ENCODE measurements around the gene PDP2. TPM values are rescaled to one million over a fixed set of nuclear protein-coding genes. Genes with fewer than 3 reads are reported as not detected.
A peak's percentile ranks its signal among the peaks of the same experiment; 100 is the strongest.

Gene PDP2
- total RNA-seq, 2 experiments from 2014 or later, result 3.3 to 5.9 TPM

DNA sequence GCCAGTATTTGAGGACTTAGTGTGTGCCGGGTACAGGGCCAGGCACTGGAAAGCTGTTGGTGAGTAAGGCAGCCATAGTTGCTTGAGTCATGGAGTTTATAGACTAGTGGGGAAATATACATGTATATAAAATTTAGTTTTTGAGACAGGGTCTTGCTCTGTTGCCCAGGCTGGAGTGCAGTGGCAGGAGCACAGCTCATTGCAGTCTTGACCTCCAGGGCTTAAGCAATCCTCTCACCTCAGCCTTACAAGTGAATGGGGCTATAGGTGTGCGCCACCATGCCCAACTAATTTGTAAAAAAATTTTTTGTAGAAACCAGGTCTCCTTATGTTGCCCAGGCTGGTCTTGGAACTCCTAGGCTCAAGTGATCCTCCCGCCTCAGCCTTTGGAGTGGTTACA is 2.4 kb downstream of the PDP2 start:
- no peaks in the 10 kb centered on the region for H3K27me3 Mint-ChIP-seq
- CTCF ChIA-PET, result interaction anchor here (1.0 to 3.2 kb wide), 2 partner anchors 10 to 15 kb away, joined by 5 to 20 read pairs; no protein-coding TSS in a partner anchor
- no peaks in the 10 kb centered on the region for H3K9me3 Mint-ChIP-seq
- H3K4me1 Mint-ChIP-seq (ENCODE audit: low read depth), result peaks cover 51% of the 10 kb centered on the region
- H3K4me3 Mint-ChIP-seq, result peak overlapping the region; percentile 58
- H3K27ac Mint-ChIP-seq, result no peak overlapping the region
- no peak for DNase-seq
- no peak for ATAC-seq (ENCODE audit: poor library complexity)
- H3K27ac ChIP-seq (ENCODE audit: low read depth in 1 of 2, low read length in 2 of 2), result no peak overlapping the region
- H3K4me3 ChIP-seq (ENCODE audit: low read length), result no peak overlapping the region
- H3K36me3 Mint-ChIP-seq (ENCODE audit: low read depth), result peaks cover 38% of the 10 kb centered on the region
- POLR2A ChIA-PET, result no interaction called here
- peaks cover 32% of the 10 kb centered on the region for H3K4me1 ChIP-seq (ENCODE audit: insufficient read depth, low read length)
- H3K27me3 ChIP-seq (ENCODE audit: control insufficient read depth in 1 of 2, insufficient read depth in 2 of 2, low read length in 2 of 2), result no peaks in the 10 kb centered on the region
- intact Hi-C loops (cut with DNase I, micrococcal nuclease), result loop anchor here in 1 of 2 experiments (5.0 kb wide), 1 partner anchor 50 kb away; the partner anchor contains the start of gene CIAO2B
- no peaks in the 10 kb centered on the region for H3K9me3 ChIP-seq (ENCODE audit: control insufficient read depth in 1 of 2, insufficient read depth in 1 of 2, low read length in 2 of 2)
- peaks cover 22% of the 10 kb centered on the region for H3K36me3 ChIP-seq (ENCODE audit: insufficient read depth, low read length)
- TF ChIP-seq, protein P1, sequence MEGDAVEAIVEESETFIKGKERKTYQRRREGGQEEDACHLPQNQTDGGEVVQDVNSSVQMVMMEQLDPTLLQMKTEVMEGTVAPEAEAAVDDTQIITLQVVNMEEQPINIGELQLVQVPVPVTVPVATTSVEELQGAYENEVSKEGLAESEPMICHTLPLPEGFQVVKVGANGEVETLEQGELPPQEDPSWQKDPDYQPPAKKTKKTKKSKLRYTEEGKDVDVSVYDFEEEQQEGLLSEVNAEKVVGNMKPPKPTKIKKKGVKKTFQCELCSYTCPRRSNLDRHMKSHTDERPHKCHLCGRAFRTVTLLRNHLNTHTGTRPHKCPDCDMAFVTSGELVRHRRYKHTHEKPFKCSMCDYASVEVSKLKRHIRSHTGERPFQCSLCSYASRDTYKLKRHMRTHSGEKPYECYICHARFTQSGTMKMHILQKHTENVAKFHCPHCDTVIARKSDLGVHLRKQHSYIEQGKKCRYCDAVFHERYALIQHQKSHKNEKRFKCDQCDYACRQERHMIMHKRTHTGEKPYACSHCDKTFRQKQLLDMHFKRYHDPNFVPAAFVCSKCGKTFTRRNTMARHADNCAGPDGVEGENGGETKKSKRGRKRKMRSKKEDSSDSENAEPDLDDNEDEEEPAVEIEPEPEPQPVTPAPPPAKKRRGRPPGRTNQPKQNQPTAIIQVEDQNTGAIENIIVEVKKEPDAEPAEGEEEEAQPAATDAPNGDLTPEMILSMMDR (IDR thresholded peaks at IDR 0.05), result no peak

DNA sequence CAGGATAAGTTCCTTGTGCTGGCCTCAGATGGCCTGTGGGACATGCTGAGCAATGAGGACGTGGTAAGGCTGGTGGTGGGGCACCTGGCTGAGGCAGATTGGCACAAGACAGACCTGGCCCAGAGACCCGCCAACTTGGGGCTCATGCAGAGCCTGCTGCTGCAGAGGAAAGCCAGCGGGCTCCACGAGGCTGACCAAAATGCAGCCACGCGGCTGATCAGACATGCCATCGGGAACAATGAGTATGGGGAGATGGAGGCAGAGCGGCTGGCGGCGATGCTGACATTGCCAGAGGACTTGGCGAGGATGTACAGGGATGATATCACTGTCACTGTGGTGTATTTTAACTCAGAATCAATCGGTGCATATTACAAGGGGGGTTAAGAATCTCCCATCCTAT is 5.2 kb downstream of the PDP2 start:
- CTCF ChIA-PET, result interaction anchor here (1.3 kb wide), 1 partner anchor 27 kb away, joined by 3 read pairs; no protein-coding TSS in a partner anchor
- H3K36me3 Mint-ChIP-seq (ENCODE audit: low read depth), result peaks cover 50% of the 10 kb centered on the region
- Histone ChIP-seq H3K9me3 (ENCODE audit: control insufficient read depth in 1 of 2, insufficient read depth in 1 of 2, low read length in 2 of 2) (no peaks in the 10 kb centered on the region), H3K27ac (ENCODE audit: low read depth in 1 of 2, low read length in 2 of 2) (no peak overlapping the region), H3K4me1 (ENCODE audit: insufficient read depth, low read length) (peaks cover 18% of the 10 kb centered on the region), H3K4me3 (ENCODE audit: low read length) (no peak overlapping the region), H3K36me3 (ENCODE audit: insufficient read depth, low read length) (peaks cover 22% of the 10 kb centered on the region), H3K27me3 (ENCODE audit: control insufficient read depth in 1 of 2, insufficient read depth in 2 of 2, low read length in 2 of 2) (no peaks in the 10 kb centered on the region)
- H3K9me3 Mint-ChIP-seq, result no peaks in the 10 kb centered on the region
- POLR2A ChIA-PET, result no interaction called here
- DNase-seq (no peak), ATAC-seq (ENCODE audit: poor library complexity) (no peak)
- no peak overlapping the region for H3K27ac Mint-ChIP-seq
- TF ChIP-seq, protein P1 (IDR thresholded peaks at IDR 0.05), result no peak
- intact Hi-C loops (cut with DNase I, micrococcal nuclease), result no loop called here
- no peaks in the 10 kb centered on the region for H3K27me3 Mint-ChIP-seq
- H3K4me3 Mint-ChIP-seq, result no peak overlapping the region
- peaks cover 40% of the 10 kb centered on the region for H3K4me1 Mint-ChIP-seq (ENCODE audit: low read depth)

DNA sequence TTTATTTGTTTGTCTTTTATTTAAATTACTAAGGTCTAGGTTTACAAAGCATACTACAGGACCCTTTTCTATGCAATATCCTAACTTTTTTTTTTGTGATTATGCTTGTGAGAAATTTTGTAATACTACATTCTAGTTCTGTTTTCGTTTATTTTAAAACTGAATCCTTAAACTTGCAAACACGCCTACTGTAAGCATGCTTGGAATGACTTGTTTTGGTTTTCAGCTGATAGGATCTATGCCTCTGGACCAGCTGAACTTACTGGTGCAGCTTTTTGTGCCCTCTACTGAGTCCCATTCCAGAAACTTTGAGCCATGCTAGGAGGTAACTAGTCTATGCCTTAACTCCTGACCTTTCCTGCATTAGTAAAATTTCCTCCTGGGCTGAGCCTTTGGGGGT is 6.0 kb downstream of the PDP2 start:
- ChIA-PET CTCF (interaction anchor here (1.0 to 1.3 kb wide), 3 partner anchors 13 to 56 kb away, joined by 3 read pairs; partner anchors contain the start of gene NAE1), POLR2A (interaction anchor here (0.7 kb wide), 1 partner anchor 139 kb away, joined by 3 read pairs; no protein-coding TSS in a partner anchor)
- H3K9me3 Mint-ChIP-seq, result no peaks in the 10 kb centered on the region
- no peak overlapping the region for H3K27ac Mint-ChIP-seq
- TF ChIP-seq, protein P1 (IDR thresholded peaks at IDR 0.05), result no peak
- no peaks in the 10 kb centered on the region for H3K27me3 Mint-ChIP-seq
- H3K27ac ChIP-seq (ENCODE audit: low read depth in 1 of 2, low read length in 2 of 2), result no peak overlapping the region
- no peak for ATAC-seq (ENCODE audit: poor library complexity)
- H3K4me3 ChIP-seq (ENCODE audit: low read length), result no peak overlapping the region
- H3K36me3 ChIP-seq (ENCODE audit: insufficient read depth, low read length), result peaks cover 22% of the 10 kb centered on the region
- H3K27me3 ChIP-seq (ENCODE audit: control insufficient read depth in 1 of 2, insufficient read depth in 2 of 2, low read length in 2 of 2), result no peaks in the 10 kb centered on the region
- DNase-seq, result no peak
- peaks cover 39% of the 10 kb centered on the region for H3K4me1 Mint-ChIP-seq (ENCODE audit: low read depth)
- H3K9me3 ChIP-seq (ENCODE audit: control insufficient read depth in 1 of 2, insufficient read depth in 1 of 2, low read length in 2 of 2), result no peaks in the 10 kb centered on the region
- no peak overlapping the region for H3K4me3 Mint-ChIP-seq
- H3K4me1 ChIP-seq (ENCODE audit: insufficient read depth, low read length), result peaks cover 10% of the 10 kb centered on the region
- peaks cover 49% of the 10 kb centered on the region for H3K36me3 Mint-ChIP-seq (ENCODE audit: low read depth)
- intact Hi-C loops (cut with DNase I, micrococcal nuclease), result no loop called here

All from CD4-positive, alpha-beta T cell (primary cell).